A673 (cell line): ENCODE results near the gene IL1R1.

Experiments
- EZH2 ChIP-seq: fragments of 200-600 bp; sonication (generic); IDR thresholded peaks from 2 replicates; pipeline ENCODE4 v1.6.1; 2017; ENCODE audit warnings: borderline replicate concordance, low read depth, mild to moderate bottlenecking, mixed read lengths, antibody characterized with exemption, low read length; ENCODE audit not compliant: poor library complexity, severe bottlenecking
- TF ChIP-seq, protein P1 (sequence below): fragments of 300-800, 200-600 bp; sonication (generic); conservative IDR thresholded peaks from 2 replicates; pipeline ENCODE4 v1.5.1; 2017; ENCODE audit warnings: low read depth, mild to moderate bottlenecking, antibody characterized with exemption, low read length, moderate library complexity, mixed read lengths

DNA sequence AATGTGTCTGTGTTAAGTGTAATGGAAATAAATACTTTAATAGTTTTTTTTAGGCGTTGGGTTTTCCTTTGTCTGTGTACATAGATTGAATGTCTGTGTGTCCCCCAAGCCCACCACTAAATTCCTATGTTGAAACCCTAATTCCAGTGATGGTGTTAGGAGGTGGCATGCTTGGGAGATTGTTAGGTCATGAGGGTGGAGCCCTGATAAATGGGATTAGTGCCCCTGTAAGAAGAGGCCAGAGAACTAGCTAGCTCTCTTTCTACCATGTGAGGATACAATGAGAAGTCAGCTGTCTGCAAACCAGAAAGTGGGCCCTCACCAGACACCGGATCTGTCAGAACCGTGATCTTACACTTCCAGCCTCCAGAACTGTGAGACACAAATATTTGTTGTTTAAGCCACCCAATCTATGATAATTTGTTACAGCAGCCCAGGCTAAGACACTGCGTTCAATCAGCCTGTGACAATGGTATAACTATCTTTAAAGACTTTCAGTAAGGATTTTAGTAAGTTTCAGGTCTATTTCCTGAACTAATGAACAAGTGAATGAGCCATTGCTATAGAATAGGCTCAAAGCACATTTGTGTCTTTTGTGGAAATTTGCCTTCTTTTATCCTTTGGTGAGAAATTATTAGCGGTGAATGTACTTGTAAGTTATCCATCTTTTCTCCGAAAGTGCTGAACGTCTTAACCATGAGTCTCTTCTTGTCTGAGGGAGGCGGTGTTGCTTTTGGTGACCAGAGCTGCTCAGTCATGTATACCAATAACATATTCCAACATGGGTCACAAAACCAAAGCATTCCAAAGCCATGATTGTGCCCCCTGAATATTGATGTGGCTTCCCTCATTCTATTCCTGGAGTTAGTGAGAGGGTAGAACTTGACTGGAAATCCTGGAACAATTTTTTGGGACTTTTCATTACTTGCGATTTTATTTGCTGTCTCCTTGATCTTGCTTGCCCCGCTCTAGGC is 29.6 kb upstream of the IL1R1 start:
- TF ChIP-seq, protein P1, sequence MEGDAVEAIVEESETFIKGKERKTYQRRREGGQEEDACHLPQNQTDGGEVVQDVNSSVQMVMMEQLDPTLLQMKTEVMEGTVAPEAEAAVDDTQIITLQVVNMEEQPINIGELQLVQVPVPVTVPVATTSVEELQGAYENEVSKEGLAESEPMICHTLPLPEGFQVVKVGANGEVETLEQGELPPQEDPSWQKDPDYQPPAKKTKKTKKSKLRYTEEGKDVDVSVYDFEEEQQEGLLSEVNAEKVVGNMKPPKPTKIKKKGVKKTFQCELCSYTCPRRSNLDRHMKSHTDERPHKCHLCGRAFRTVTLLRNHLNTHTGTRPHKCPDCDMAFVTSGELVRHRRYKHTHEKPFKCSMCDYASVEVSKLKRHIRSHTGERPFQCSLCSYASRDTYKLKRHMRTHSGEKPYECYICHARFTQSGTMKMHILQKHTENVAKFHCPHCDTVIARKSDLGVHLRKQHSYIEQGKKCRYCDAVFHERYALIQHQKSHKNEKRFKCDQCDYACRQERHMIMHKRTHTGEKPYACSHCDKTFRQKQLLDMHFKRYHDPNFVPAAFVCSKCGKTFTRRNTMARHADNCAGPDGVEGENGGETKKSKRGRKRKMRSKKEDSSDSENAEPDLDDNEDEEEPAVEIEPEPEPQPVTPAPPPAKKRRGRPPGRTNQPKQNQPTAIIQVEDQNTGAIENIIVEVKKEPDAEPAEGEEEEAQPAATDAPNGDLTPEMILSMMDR, result no peak
- no peak for TF ChIP-seq EZH2
